Measurements from ENCODE around the gene NPB. TPM values are rescaled to one million over a fixed set of nuclear protein-coding genes. Genes with fewer than 3 reads are reported as not detected.

Gene NPB
- total and polyA plus RNA-seq, 2 of the 8 experiments (the other 6 are each of a cell fraction or from before 2014, with no cell fraction given): 1.5 to 2.5 TPM

GRCh38 chr17:81939881-81940385, 37.9 kb downstream of the NPB start (continued):
- no peak for TF ChIP-seq CHD1 (IDR thresholded peaks at IDR 0.05; ENCODE audit: low read depth, low read length)
- TF ChIP-seq, protein P1, sequence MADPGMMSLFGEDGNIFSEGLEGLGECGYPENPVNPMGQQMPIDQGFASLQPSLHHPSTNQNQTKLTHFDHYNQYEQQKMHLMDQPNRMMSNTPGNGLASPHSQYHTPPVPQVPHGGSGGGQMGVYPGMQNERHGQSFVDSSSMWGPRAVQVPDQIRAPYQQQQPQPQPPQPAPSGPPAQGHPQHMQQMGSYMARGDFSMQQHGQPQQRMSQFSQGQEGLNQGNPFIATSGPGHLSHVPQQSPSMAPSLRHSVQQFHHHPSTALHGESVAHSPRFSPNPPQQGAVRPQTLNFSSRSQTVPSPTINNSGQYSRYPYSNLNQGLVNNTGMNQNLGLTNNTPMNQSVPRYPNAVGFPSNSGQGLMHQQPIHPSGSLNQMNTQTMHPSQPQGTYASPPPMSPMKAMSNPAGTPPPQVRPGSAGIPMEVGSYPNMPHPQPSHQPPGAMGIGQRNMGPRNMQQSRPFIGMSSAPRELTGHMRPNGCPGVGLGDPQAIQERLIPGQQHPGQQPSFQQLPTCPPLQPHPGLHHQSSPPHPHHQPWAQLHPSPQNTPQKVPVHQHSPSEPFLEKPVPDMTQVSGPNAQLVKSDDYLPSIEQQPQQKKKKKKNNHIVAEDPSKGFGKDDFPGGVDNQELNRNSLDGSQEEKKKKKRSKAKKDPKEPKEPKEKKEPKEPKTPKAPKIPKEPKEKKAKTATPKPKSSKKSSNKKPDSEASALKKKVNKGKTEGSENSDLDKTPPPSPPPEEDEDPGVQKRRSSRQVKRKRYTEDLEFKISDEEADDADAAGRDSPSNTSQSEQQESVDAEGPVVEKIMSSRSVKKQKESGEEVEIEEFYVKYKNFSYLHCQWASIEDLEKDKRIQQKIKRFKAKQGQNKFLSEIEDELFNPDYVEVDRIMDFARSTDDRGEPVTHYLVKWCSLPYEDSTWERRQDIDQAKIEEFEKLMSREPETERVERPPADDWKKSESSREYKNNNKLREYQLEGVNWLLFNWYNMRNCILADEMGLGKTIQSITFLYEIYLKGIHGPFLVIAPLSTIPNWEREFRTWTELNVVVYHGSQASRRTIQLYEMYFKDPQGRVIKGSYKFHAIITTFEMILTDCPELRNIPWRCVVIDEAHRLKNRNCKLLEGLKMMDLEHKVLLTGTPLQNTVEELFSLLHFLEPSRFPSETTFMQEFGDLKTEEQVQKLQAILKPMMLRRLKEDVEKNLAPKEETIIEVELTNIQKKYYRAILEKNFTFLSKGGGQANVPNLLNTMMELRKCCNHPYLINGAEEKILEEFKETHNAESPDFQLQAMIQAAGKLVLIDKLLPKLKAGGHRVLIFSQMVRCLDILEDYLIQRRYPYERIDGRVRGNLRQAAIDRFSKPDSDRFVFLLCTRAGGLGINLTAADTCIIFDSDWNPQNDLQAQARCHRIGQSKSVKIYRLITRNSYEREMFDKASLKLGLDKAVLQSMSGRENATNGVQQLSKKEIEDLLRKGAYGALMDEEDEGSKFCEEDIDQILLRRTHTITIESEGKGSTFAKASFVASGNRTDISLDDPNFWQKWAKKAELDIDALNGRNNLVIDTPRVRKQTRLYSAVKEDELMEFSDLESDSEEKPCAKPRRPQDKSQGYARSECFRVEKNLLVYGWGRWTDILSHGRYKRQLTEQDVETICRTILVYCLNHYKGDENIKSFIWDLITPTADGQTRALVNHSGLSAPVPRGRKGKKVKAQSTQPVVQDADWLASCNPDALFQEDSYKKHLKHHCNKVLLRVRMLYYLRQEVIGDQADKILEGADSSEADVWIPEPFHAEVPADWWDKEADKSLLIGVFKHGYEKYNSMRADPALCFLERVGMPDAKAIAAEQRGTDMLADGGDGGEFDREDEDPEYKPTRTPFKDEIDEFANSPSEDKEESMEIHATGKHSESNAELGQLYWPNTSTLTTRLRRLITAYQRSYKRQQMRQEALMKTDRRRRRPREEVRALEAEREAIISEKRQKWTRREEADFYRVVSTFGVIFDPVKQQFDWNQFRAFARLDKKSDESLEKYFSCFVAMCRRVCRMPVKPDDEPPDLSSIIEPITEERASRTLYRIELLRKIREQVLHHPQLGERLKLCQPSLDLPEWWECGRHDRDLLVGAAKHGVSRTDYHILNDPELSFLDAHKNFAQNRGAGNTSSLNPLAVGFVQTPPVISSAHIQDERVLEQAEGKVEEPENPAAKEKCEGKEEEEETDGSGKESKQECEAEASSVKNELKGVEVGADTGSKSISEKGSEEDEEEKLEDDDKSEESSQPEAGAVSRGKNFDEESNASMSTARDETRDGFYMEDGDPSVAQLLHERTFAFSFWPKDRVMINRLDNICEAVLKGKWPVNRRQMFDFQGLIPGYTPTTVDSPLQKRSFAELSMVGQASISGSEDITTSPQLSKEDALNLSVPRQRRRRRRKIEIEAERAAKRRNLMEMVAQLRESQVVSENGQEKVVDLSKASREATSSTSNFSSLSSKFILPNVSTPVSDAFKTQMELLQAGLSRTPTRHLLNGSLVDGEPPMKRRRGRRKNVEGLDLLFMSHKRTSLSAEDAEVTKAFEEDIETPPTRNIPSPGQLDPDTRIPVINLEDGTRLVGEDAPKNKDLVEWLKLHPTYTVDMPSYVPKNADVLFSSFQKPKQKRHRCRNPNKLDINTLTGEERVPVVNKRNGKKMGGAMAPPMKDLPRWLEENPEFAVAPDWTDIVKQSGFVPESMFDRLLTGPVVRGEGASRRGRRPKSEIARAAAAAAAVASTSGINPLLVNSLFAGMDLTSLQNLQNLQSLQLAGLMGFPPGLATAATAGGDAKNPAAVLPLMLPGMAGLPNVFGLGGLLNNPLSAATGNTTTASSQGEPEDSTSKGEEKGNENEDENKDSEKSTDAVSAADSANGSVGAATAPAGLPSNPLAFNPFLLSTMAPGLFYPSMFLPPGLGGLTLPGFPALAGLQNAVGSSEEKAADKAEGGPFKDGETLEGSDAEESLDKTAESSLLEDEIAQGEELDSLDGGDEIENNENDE (IDR thresholded peaks at IDR 0.05; ENCODE audit: insufficient replicate concordance, low read length): no peak
- TF ChIP-seq TAF1 (IDR thresholded peaks at IDR 0.05; ENCODE audit: low read depth, low read length): no peak
- TF ChIP-seq HDAC6 (IDR thresholded peaks at IDR 0.05; ENCODE audit: low read depth, low read length): no peak
- no peak for TF ChIP-seq NRF1 (IDR thresholded peaks at IDR 0.05; ENCODE audit: low read depth, low read length)
- TF ChIP-seq RFX5 (IDR thresholded peaks at IDR 0.05; ENCODE audit: borderline replicate concordance, low read depth, low read length): no peak
